Ectodermal cell (in vitro differentiated cells): ENCODE measurements around the gene OR2T35. TPM values are rescaled to one million over a fixed set of nuclear protein-coding genes. Genes with fewer than 3 reads are reported as not detected.
"Not testable (repeated sequence)": the region's sequence is repeated elsewhere in the genome, so short reads cannot be mapped to it uniquely, and the experiment has no call there.

Experiments
- H3K27ac ChIP-seq: 2 replicates; pipeline ENCODE4 v1.7.0; 2013; ENCODE audit warnings: mild to moderate bottlenecking, low read depth, low read length; ENCODE audit not compliant: insufficient read depth, poor library complexity, severe bottlenecking
- H3K27me3 ChIP-seq: 2 replicates; pipeline ENCODE4 v1.7.0; 2013; ENCODE audit warnings: mild to moderate bottlenecking, low read length; ENCODE audit not compliant: insufficient read depth, control insufficient read depth, poor library complexity, severe bottlenecking
- H3K36me3 ChIP-seq: one replicate; pipeline ENCODE4 v1.7.0; 2013; ENCODE audit warnings: low read length; ENCODE audit not compliant: control insufficient read depth, insufficient read depth
- H3K4me1 ChIP-seq: one replicate; pipeline ENCODE4 v1.7.0; 2013; ENCODE audit warnings: low read length; ENCODE audit not compliant: control insufficient read depth, insufficient read depth
- H3K4me3 ChIP-seq: 2 replicates; pipeline ENCODE4 v1.7.0; 2013; ENCODE audit warnings: low read depth, low read length, control low read depth; ENCODE audit not compliant: insufficient read depth
- H3K9me3 ChIP-seq: 2 replicates; pipeline ENCODE4 v1.7.0; 2013; ENCODE audit warnings: mild to moderate bottlenecking, low read length, moderate library complexity; ENCODE audit not compliant: control insufficient read depth
- WGBS, 2 experiments: methylation state at CpG; one replicate each; pipeline ENCODE4 v1.1.7; 2013; ENCODE audit warnings: missing lambda C conversion rate in 2 of 2; 5-methylcytosine and 5-hydroxymethylcytosine counted together
- polyA plus RNA-seq, 4 experiments: library from polyadenylated mRNA; stranded (reverse); fragments of 50-300 nt; gene quantifications; one replicate each; pipeline ENCODE4 v1.2.3, GENCODE V29; 2013

Gene OR2T35, protein sequence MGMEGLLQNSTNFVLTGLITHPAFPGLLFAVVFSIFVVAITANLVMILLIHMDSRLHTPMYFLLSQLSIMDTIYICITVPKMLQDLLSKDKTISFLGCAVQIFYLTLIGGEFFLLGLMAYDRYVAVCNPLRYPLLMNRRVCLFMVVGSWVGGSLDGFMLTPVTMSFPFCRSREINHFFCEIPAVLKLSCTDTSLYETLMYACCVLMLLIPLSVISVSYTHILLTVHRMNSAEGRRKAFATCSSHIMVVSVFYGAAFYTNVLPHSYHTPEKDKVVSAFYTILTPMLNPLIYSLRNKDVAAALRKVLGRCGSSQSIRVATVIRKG
- polyA plus RNA-seq (2013, experiment 1 of 4), result not detected
- polyA plus RNA-seq (2013, experiment 2 of 4), result not detected
- not detected for polyA plus RNA-seq (2013, experiment 3 of 4)
- polyA plus RNA-seq (2013, experiment 4 of 4), result not detected

DNA sequence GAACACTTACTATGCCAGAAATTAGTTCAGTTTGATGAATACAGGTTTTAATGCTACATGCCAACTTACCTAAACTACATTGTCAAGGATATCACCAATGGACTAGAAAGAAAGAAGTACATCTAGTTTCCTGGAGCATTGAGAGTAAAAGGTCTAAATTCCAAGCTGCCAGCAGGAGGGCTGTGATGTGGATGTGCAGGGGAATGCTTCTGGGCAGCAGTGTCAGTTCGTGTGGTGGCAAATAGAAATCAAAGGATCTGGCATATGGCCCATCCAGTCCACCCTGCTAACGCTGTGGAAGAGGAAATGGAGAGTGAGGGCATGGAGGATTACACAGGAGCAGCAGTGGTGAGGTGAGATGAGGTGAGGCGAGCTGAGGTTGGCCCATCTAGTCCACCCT, at the start of gene OR2T35:
Gene OR2T35 (minus strand): TSS at position 101 of the 400 bp plus-strand sequence. CDS start 6,020 bp downstream, outside the sequence.
- not testable (repeated sequence) for H3K4me1 ChIP-seq

DNA sequence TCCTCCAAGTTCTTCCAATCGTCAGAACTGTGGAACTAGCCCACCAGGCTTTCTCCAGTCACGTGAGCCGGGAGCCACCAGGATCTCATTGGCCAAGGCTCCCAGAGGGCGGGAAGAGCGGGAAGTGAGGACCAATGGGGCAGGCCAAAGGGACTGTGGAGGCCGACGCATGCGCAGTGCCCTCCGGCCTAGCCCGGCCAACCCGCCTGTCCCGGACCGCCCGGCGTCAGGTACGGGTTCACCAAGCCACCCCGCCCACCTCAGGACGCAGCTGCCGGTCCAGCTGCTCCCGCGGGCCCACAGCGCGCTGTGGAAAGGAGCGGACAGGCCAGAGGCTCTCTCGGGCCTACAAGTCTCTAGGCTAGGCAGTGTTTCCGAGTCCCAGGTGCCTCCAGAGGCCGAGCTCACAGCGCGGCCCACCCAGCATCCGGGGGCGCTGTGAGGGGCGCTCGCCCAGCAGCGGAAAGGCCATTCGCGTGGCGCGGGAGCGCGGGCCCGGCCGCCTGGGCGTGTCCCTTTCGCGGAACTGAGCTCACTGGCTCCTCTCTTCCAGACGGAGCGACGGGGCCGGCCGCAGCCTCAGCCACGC, 46.6 kb upstream of the OR2T35 start:
- Histone ChIP-seq H3K36me3 (no peaks in the 10 kb centered on the region), H3K9me3 (peaks cover 5% of the 10 kb centered on the region), H3K4me3 (no peak overlapping the region), H3K4me1 (no peaks in the 10 kb centered on the region), H3K27me3 (no peaks in the 10 kb centered on the region), H3K27ac (no peak overlapping the region)
- 87 to 88% methylated on average over 51 of the region's 51 CpGs for WGBS, 2 experiments

More for the DNA sequence above, at the start of gene OR2T35:
- 54 to 61% methylated on average over 2 of the region's 3 CpGs for WGBS, 2 experiments
- H3K4me3 ChIP-seq, H3K36me3 ChIP-seq, H3K27ac ChIP-seq, H3K27me3 ChIP-seq, H3K9me3 ChIP-seq: not testable (repeated sequence)

DNA sequence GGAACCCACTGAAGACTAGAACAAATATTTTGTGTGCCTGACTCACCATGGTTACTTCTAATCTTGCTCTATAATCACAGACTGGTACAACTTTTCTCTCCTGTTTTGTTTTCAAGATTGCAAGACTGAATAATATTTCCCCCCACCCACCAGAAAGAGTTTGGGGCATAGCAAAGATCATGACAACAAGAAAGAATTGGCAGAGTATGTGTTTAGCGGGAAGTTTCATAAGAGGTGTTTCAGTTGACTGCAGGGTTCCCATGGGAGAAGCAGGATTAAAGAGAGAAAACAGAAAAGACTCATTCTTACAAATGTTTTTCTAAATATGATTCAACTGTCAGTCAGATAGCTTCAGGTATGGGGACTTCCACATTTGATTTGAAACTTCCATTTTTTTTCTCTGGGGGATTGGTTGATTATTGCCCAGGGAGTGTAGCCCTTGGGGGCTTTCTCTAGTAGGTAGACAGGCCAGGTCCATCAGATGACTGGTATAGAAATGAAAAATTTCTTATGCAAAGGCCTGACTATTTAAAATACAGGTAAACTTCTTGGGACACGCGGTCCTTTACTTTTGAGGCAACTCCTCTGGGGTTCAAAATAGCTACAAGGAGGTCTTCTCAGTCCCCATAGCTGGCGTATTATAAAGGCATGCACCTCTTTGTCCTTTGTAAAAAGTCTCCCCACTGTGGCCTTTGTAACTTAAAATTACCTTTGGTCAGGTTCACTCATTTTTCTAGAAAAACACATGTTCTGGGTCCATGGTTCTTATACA, 43.6 kb upstream of the OR2T35 start:
- WGBS, 2 experiments, result 74 to 82% methylated on average over 4 of the region's 4 CpGs
- Histone ChIP-seq H3K36me3 (no peaks in the 10 kb centered on the region), H3K9me3 (no peaks in the 10 kb centered on the region), H3K27me3 (no peaks in the 10 kb centered on the region), H3K4me1 (no peaks in the 10 kb centered on the region), H3K4me3 (no peak overlapping the region), H3K27ac (no peak overlapping the region)

DNA sequence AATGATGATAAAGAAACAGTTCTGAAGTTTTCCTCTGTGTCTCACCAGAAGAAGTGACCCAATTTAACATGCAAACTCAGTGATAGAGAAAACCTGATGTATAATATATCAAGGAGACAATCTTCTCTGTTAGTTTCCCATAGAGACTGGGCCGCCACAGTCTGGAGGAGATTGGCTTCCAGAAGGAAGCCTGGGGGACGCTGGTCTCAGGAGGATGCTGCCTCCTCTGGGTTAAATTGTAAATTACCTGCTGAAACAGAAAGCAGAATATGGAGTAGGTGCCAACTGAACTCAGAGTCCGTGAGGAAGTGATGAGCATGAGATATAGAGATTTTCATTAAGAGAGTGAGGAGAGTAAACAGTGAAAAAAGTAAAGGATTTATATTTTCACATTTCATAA, 41.7 kb upstream of the OR2T35 start:
- no peaks in the 10 kb centered on the region for H3K4me1 ChIP-seq
- no peaks in the 10 kb centered on the region for H3K36me3 ChIP-seq
- WGBS, 2 experiments, result 48 to 52% methylated on average over 3 of the region's 3 CpGs
- no peaks in the 10 kb centered on the region for H3K9me3 ChIP-seq
- H3K27ac ChIP-seq, result no peak overlapping the region
- no peak overlapping the region for H3K4me3 ChIP-seq
- H3K27me3 ChIP-seq, result no peaks in the 10 kb centered on the region

DNA sequence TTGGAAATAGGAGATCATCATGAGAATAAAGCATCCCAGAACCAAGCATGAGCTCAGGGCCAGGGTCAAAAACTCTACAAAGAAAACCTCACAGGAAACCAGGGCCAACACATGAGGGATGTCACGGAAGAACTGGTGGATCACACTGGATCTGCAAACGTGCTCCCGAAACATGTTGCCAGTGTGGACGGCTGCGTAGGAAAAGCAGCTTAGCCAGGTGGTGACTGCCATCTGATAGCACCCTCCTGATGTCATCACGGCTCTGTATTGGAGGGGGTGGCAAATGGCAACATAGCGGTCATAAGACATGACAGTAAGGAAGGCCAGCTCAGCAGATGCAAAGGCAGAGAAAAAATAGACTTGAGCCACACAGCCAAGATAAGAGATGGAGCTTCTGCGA, 36.6 kb upstream of the OR2T35 start:
- H3K4me3 ChIP-seq, result no peak overlapping the region
- no peaks in the 10 kb centered on the region for H3K27me3 ChIP-seq
- H3K4me1 ChIP-seq, result no peaks in the 10 kb centered on the region
- H3K9me3 ChIP-seq, result peaks cover 3% of the 10 kb centered on the region
- WGBS, 2 experiments, result 80 to 81% methylated on average over 8 of the region's 8 CpGs
- H3K36me3 ChIP-seq, result no peaks in the 10 kb centered on the region
- H3K27ac ChIP-seq, result no peak overlapping the region

DNA sequence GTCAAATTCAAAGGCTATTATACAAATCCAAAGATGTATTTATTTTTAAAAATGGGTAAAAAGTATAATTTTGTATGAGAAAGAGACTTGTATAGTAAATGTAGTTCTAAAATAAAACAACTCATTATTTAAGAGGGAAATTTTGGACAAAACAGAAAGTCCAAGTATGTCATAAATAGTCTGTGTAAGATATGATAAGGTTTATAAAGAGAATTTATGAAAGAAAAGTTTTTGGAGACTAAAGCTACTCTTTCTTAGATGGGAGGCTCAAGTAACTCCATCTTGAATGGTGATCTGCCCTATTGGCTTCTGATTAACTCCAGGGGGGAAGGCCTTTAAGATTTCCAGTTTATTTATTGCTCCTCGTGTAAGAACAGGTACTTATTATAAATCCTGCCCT, 24.9 kb upstream of the OR2T35 start:
- no peak overlapping the region for H3K27ac ChIP-seq
- WGBS, 2 experiments, result 83 to 89% methylated on average over 1 of the region's 1 CpG
- no peaks in the 10 kb centered on the region for H3K36me3 ChIP-seq
- H3K27me3 ChIP-seq, result no peaks in the 10 kb centered on the region
- H3K4me3 ChIP-seq, result no peak overlapping the region
- H3K4me1 ChIP-seq, result no peaks in the 10 kb centered on the region
- peaks cover 4% of the 10 kb centered on the region for H3K9me3 ChIP-seq

DNA sequence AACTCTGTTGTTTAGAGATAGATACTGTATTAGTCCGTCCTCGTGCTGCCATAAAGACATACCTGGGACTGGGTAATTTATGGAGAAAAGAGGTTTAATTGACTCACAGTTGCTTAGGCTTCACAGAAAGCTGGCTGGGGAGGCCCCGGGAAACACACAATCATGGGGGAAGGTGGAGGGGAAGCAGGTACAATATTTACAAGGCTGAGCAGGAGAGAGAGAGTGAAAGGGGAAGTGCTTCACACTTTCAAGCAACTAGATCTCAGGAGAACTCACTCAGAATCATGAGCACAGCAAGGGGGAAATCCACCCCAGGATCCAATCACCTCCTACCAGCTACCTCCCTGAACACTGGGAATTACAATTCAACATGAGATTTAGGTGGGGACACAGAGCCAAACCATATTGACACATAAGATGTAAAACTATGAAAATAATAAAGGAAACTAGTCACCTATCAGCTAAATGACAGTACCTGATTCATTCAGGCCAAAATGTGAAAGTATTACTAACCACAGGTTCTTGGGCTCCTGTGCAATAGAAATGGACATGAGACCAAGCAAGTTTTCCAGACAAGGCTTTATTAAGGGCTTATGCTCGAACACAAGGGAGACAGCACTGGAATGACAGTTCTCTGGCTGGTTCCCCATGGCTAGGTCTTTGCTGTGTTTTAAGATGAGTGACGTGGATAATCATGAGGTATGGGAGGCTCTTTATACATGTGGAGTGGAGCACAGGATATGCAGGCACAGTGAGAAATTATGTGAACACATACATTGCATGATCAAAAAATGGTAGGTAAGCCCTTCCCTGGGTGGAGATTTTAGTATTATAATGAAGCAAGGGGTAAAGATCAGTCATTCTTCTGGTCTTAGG, 18.6 kb upstream of the OR2T35 start:
- H3K9me3 ChIP-seq, H3K27me3 ChIP-seq, H3K36me3 ChIP-seq, H3K4me1 ChIP-seq, H3K4me3 ChIP-seq, H3K27ac ChIP-seq: not testable (repeated sequence)
- WGBS, 2 experiments, result 67 to 73% methylated on average over 5 of the region's 5 CpGs

DNA sequence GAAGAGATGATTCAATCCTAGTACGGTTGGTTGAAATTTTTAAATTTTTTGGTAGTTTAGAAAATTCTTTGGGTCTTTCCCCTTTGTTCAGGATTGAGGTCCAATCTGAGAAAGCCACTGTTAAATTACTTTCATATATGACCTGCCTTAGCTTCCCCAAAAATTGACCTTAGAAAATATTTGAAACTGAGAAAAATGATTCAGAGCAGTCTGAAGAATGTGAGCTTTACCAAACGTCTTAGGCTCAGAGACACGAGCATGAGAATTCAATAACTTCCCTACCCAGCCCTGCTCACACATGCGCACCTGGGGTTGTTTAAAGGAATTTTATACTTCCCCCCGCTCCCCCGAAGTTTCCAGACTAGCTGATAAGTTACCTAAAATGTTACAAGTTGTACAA, 11.7 kb upstream of the OR2T35 start:
- H3K36me3 ChIP-seq, H3K9me3 ChIP-seq, H3K4me3 ChIP-seq, H3K4me1 ChIP-seq, H3K27me3 ChIP-seq, H3K27ac ChIP-seq: not testable (repeated sequence)
- WGBS, 2 experiments, result 60 to 78% methylated on average over 2 of the region's 6 CpGs

DNA sequence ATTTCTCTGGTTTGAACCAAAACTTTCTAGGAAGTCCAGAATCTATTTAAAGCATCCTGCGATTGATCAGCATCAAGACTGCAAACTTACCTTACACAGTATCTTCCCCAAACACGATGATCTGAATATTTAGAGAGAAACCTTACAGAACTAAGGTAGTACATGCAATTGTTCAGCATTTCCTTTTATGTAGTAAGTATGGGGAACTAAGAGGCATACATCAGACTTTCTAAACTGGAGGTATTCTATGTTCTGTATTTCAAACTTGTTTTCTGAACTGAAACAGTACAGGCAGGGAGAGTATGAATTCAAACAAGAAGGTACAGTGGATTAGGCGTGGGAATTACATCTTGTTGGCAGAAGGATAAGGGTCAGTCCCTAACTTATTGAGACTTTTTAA, 10.3 kb upstream of the OR2T35 start, which contains the start of gene OR2T27:
Gene OR2T27 (minus strand): TSS at position 175 of the 400 bp plus-strand sequence. CDS start 4,644 bp downstream, outside the sequence.
- not testable (repeated sequence) for H3K27ac ChIP-seq, H3K9me3 ChIP-seq, H3K4me3 ChIP-seq, H3K27me3 ChIP-seq, H3K36me3 ChIP-seq, H3K4me1 ChIP-seq
- no CpG with 5 or more reads among the region's 3 CpGs for WGBS, 2 experiments
